SH-SY5Y (cell line): ENCODE data around the gene SEPTIN3.

Experiments
- GATA2 ChIP-seq: IDR thresholded peaks from 2 replicates; pipeline ENCODE4 v1.6.1; 2011; ENCODE audit warnings: mild to moderate bottlenecking, low read depth, low read length
- GATA3 ChIP-seq: IDR thresholded peaks from 2 replicates; pipeline ENCODE4 v1.6.1; 2011; ENCODE audit warnings: low read depth, mild to moderate bottlenecking, low read length, moderate library complexity

DNA sequence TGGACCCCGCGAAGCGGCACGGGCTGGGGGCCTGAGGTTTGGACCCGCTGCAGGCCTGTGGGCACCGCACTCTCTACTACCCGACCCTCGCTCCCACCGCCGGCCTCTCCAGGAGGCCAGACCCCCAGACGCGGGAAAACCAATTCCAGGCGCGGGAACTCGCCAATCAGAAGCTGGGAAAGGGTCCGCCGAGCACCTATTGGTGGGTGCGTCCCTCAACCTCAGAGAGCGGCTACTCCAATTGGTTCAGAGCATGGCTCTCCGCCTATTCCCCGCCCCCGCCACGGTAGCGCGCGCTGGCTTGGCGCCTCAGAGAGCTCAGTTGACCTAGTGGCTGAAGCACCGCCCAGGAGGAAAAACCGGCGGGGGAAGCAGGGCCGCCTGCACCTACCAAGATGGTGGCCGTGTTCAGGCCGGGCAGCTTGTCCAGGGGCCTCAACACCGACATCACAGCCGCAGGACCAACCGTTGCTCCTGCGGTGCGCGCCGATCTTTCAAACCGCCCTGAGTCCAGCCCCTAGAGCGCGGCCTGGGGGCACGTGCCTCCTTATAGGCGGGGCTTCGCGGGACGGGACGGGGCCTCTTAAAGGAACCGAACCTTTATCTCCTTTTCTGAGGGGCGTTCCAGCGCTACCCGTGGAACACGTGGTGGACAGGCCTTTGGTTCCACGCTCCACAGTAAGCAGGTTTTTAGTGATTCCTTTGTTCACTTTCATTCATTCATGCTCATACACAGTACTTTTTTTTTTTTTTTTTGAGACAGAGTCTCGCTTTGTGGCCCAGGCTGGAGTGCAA is 22.4 kb upstream of the SEPTIN3 start, which contains the start of gene CENPM:
- no peak for TF ChIP-seq GATA2
- TF ChIP-seq GATA3, result no peak
